Epithelial cell of esophagus (primary cell): ENCODE results near the gene KCNN1.

Experiments
- DNase-seq: peaks from one replicate; pipeline ENCODE4 v3.0.0; 2010; ENCODE audit warnings: low read depth
- H3K4me3 ChIP-seq: 2 replicates; pipeline ENCODE4 v1.5.1; 2011; ENCODE audit warnings: mild to moderate bottlenecking, low read length, control low read depth
- TF ChIP-seq, protein P1 (sequence below): IDR thresholded peaks from 2 replicates; pipeline ENCODE4 v1.5.1; 2011; ENCODE audit warnings: low read depth, mild to moderate bottlenecking, low read length, control low read depth, inconsistent platforms; ENCODE audit not compliant: insufficient read depth; ENCODE audit errors: missing control alignments

Gene KCNN1

DNA sequence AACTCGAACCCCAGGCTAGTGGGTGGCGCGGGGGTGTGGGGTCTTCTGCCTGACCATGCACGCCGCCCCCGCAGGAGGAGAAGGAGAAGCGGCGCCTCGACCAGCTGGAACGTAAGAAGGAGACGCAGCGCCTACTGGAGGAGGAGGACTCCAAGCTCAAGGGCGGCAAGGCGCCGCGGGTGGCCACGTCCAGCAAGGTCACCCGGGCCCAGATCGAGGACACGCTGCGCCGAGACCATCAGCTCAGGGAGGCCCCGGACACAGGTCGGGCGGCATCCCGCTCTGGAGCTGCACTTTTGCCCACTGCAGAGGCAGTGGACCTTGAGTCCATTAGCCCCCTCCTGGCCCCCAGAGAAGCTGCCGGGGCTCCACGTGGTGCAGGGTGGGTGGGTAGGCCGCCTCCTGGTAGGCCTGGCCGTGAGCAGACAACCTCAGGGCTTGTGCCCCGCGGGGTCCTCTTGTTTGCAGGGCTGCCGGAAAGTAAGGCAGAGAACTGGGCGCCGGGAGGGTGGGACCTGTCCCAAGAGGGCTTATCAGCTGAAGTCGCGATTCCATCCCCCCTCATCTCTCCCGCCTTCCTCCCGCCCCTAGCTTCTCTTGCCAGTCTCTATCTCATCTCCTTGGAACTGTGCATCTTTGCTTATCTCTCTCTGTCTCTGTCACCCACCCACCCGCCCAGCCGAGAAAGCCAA, 24.2 kb upstream of the KCNN1 start:
- DNase-seq, result no peak
- TF ChIP-seq, protein P1, sequence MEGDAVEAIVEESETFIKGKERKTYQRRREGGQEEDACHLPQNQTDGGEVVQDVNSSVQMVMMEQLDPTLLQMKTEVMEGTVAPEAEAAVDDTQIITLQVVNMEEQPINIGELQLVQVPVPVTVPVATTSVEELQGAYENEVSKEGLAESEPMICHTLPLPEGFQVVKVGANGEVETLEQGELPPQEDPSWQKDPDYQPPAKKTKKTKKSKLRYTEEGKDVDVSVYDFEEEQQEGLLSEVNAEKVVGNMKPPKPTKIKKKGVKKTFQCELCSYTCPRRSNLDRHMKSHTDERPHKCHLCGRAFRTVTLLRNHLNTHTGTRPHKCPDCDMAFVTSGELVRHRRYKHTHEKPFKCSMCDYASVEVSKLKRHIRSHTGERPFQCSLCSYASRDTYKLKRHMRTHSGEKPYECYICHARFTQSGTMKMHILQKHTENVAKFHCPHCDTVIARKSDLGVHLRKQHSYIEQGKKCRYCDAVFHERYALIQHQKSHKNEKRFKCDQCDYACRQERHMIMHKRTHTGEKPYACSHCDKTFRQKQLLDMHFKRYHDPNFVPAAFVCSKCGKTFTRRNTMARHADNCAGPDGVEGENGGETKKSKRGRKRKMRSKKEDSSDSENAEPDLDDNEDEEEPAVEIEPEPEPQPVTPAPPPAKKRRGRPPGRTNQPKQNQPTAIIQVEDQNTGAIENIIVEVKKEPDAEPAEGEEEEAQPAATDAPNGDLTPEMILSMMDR, result no peak
- peak overlapping the region; percentile 34 for H3K4me3 ChIP-seq

DNA sequence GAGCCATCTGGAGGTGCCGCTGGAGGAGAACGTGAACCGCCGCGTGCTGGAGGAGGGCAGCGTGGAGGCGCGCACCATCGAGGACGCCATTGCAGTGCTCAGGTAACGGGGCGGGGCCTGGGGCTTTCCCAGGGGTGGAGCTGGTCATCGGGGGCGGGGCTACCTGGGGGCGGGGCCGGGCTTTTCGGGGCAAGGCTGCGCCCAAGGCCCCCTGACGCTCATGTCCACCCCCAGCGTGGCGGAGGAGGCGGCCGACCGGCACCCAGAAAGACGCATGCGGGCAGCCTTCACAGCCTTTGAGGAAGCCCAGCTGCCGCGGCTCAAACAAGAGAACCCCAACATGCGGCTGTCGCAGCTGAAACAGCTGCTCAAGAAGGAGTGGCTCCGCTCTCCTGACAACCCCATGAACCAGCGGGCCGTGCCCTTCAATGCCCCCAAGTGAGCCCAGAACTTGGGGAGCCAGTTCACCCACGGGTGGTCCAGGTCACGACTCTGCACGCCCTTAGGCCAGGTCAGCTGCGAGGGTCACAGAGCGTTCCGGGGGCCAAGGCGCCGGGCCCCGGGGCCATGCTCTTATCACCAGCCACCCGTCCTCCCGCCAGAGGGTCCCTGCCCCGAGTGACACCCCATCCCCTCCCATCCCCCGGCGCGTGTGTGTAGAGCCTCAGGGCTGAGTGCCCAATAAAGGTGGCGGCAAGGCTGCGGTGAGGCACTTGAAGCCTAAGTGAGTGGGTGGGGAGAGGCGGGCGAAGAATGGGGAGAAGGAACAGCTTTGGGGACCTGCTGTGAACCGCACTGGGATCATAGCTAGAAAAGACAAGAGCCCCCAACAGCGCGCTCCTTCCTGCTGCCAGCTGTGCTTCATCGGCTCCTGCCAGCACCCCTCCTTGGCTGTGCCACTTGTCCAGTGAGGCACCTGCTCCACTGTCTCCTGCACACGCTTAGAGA, 23.4 kb upstream of the KCNN1 start:
- no peak overlapping the region for H3K4me3 ChIP-seq
- TF ChIP-seq, protein P1, result no peak
- peak; percentile 67 for DNase-seq

DNA sequence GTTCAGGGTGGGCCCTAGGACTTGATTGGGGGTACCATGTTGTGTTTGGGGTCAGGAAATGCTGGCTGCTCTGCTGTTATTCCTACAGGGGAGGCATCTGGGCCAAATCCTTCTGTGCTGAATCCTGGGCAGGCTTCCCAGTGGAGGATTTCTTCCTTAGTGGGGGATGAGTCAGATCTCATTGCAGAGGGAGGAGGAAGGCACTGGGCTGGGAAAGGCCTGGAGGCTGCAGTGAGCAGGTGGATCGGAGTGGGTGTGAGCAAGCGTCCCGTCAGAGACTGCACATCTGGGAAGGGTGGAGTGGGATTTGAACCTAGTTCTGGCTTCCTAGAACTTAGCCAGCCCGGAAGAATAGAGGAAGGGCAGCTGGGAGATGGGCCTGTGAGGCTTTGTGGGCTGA, 22.6 kb upstream of the KCNN1 start:
- TF ChIP-seq, protein P1, result no peak
- H3K4me3 ChIP-seq, result no peak overlapping the region
- peak; percentile 94 for DNase-seq

DNA sequence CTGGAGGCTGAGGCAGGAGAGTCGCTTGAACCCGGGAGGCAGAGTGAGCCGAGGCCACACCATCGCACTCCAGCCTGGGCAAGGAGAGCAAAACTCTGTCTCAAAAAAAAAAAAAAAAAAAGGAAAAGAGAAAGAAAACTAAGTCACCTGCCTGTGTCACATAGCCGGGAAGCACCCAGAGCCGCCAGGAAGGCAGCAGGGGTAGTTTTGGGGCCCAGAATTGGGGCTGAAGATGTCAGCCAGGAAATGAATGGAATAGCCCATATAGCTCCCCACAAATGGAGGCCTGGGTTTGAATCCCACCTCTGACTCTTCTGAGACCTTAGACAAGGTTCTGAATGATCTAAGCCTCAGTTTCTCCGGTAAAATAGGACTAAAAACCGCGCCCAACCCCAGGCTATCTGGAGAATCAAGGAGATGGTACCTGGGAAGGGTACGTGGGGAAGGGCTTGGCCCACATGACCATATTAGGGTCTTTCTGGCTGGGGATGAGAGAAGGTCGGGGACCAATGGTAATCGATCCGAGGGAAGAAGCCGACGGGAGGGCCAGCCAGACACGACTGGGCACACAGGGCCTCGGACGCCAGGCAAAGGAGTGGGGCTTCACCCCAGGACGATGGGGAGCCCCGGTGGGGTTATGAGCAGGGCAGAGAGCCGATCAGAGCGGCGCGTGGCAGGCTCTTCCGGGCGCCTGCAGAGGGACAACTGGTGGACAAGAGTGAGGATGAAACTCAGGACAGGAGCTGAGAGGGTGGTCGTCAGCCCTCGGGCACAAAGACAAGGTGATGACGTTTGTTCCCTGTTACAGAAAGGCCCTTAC, 19.7 kb upstream of the KCNN1 start:
- TF ChIP-seq, protein P1, result no peak
- no peak for DNase-seq
- peak overlapping the region; percentile 44 for H3K4me3 ChIP-seq

DNA sequence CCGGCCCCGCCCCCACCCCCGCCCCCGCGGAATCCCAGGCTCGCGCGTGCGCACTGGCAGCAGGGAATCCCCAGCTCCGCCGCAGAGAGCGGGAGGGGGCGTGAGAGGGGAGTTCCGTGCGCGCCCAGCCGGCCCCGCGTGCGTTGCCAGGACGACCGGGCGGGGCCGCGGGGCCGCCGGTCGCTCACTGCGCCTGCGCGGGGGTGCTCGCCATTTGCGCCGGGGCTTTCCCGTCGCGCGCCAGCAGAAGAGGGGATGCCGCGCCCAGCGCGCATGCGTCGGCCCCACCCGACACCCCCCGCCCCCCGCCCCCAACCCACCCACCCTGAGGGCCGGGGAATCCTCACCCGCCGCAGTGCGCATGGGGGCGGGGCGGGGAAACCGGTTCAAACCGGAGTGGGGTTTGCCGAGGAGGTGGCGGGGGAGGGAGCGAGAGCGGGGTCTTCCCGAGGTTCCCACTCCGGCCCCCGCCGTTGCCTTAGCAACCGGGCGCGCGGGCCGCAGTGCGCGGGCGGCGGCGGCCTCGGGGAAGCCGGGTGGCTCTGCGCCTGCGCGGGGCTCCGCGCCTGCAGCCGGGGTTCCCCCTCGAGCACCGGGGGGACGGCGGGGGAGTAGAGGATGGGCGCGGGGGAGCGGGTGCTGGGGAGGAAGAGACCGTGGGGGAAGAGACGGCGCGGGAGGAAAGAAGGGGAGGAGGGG, 18.9 kb upstream of the KCNN1 start:
- TF ChIP-seq, protein P1, result no peak
- peak overlapping the region; percentile 45 for H3K4me3 ChIP-seq
- peak; percentile 90 for DNase-seq

DNA sequence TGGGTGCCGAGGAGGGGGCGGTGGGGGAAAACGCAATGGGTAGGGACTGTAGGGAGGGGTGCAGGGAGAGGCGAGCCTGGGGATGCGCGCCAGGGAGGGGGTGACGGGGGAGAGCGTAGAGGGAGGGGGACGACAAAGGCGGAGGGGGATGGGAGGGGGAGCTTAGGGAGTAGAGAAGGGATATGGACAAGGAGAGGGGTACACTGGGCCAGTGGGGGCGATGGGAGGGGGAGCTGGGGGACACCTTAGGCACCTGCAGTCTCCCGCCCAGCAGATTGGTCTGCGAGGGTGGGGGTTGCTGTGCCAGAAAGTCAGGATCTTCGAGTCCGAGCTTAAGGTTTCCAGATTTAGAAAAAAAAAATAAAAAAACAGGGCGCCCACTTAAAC, 18.4 kb upstream of the KCNN1 start:
- peak overlapping the region; percentile 45 for H3K4me3 ChIP-seq
- TF ChIP-seq, protein P1, result no peak
- no peak for DNase-seq
